ENCODE results near the gene NFILZ.

NFILZ gene

GRCh38 chr19:8641908-8642547 is 11.6 kb downstream of the NFILZ start:
- no peak for DNase-seq (ENCODE audit: low read depth)

DNA sequence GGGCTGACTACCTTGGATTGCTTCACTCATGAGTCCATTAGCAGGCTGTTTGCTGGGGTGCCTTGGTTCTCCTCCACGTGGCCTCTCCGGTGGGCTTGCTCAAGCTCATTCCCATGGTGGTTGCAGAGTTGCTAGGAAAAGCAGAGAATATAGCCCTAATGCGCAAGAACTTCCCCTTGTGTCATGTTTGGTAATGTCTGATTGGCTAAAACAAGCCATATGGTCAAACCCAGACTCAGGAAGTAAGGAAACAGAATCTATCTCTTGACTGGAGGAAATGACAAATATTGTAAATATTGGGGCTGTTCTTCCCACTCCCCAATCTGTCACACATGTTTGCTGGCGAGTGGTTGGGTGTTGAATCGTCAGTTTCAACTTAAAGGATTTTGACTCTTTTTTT is 12.1 kb downstream of the NFILZ start:
- DNase-seq (ENCODE audit: low read depth): no peak

DNA sequence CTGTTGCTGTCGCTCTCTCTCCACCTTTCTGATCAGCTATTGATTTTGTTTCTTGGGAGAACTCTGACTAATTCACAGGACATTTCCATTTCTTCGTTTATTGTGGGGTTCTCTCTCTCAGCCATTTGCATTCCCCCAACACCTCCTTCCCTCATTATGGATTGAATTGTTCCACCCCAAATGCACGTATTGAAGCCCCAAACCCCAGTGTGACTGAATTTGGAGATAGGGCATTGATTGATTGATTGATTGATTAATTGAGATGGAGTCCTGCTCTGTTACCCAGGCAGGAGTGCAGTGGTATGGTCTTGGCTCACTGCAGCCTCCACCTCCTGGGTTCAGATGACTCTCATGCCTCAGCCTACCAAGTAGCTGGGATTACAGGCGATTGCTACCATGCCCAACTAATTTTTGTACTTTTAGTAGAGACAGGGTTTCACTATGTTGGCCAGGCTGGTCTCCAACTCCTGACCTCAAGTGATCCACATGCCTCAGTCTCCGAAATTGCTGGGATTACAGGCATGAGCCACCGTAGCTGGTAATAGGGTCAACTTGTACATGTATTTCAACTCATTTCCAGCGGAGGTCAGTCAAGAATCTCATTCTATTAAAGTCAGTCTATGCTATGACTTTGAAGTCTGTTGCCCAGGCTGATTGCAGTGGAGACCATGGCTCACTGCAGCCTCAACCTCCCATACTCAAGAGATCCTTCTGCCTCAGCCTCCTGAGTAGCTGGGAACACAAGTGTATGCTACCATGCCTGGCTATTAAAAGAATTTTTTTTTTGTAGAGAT is 13.6 kb downstream of the NFILZ start:
- no peak for DNase-seq (ENCODE audit: low read depth)

GRCh38 chr19:8648240-8648639 is 17.8 kb downstream of the NFILZ start:
- no peak for DNase-seq (ENCODE audit: low read depth)

DNA sequence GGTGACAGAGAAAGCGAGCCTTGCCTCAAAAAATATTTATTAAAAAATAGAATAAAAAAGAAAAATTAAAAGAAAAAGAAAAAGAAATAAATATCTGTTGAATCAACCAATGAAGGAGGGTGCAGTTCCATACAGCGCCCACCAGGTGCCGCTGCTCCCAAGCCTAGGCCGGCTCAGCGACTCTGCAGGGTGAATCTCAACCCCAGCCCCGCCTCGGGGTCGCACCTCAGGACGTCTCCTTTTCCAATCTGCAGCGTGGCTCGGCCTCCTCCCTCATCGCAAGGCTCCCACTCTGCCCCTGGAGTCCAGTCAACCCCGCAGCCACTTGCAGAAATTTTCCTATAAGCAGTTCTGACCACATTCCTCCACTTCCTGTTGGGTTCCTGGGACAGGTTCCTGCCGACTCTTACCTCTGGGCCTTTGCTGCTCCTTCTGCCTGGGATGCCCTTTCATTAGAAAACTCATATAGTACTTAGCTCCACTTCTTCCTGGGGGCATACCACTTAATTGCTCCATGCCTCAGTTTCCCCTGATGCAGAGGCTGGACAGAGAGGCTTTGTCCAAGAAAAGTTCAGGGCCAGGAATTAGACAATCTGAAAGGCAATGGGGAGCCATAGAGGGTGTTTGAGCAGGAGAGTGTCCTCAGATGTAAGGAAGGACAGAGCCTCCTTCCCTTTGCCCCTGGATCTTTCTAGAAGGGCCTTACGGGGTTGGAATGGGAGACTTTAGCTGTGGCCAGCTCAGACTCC is 24.3 kb downstream of the NFILZ start:
- DNase-seq (ENCODE audit: low read depth): peak; percentile 63

- DNase-seq (ENCODE audit: low read depth): no peak
These were observed 24.9 kb downstream of the NFILZ start for GRCh38 chr19:8655340-8655709.

GRCh38 chr19:8657869-8658268 is 27.4 kb downstream of the NFILZ start:
- DNase-seq (ENCODE audit: low read depth): no peak

- DNase-seq (ENCODE audit: low read depth): no peak
These were observed 29.5 kb downstream of the NFILZ start for GRCh38 chr19:8659905-8660304.

GRCh38 chr19:8662263-8662662 is 31.8 kb downstream of the NFILZ start:
- no peak for DNase-seq (ENCODE audit: low read depth)

DNA sequence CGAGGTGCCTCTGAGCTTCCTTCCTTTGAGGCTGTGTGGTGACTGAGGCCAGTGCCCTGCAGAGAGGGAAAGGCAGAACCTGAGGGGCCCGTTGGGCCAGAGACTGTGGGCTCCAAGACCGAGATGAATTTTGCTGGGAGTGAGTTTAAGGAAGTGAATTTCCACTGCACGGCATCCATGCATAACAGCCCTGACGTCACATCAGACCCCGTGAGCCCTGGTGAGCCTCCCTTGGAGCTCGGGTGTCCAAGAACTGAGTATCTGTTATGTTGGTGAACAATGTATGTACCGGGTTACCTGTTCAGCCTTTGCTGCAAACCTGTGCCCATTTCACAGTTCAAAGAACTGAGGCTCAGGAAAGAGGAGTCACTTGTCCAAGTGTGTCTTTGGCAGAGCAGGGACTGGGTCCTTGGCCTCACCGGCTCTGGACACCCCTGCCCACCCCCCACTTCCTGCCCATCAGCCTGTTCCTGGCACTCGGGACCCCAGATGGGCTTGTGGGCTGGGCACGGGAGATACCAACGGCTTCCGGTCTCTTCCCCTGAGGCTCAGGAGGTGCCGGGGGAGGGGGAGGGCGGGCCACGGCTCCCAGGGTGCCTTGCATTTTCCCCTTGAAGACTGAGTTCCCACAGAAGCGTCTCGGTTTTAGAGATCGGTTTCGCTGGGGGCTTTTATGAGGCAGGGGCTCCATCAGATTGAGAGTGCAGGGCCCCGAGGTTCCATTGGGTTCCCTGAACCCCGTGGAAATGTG is 33.7 kb downstream of the NFILZ start:
- no peak for DNase-seq (ENCODE audit: low read depth)

- no peak for DNase-seq (ENCODE audit: low read depth)
These were observed 34.2 kb downstream of the NFILZ start for GRCh38 chr19:8664671-8665057.

GRCh38 chr19:8665468-8666213 is 35.2 kb downstream of the NFILZ start:
- no peak for DNase-seq (ENCODE audit: low read depth)

GRCh38 chr19:8666814-8667405 is 36.5 kb downstream of the NFILZ start:
- DNase-seq (ENCODE audit: low read depth): no peak

GRCh38 chr19:8673276-8673891 is 43.0 kb downstream of the NFILZ start:
- no peak for DNase-seq (ENCODE audit: low read depth)

- no peak for DNase-seq (ENCODE audit: low read depth)
These were observed 44.6 kb downstream of the NFILZ start for GRCh38 chr19:8675066-8675465.

- no peak for DNase-seq (ENCODE audit: low read depth)
These were observed 47.9 kb downstream of the NFILZ start for GRCh38 chr19:8678244-8678807.

All from stimulated activated CD8-positive, alpha-beta memory T cell treated with anti-CD3 and anti-CD28 coated beads, Interleukin-15, amount 100 ng/mL, for 24 hours (primary cell).